ENCODE data around the gene C2CD4C.

GRCh38 chr19:435056-435706, 26.2 kb upstream of the C2CD4C start:
- no peak for TF ChIP-seq CTCF (IDR thresholded peaks at IDR 0.05; ENCODE audit: extremely low read depth in 1 of 2, insufficient read depth in 1 of 2, low read depth in 1 of 2, low read length in 2 of 2)
- no peak for TF ChIP-seq EZH2 (IDR thresholded peaks at IDR 0.05; ENCODE audit: borderline replicate concordance, low read depth, low read length, severe bottlenecking)
- no peak for TF ChIP-seq POLR2AphosphoS5 (IDR thresholded peaks at IDR 0.05; ENCODE audit: insufficient read depth, low read depth, low read length)
- no peak for TF ChIP-seq MYC (IDR thresholded peaks at IDR 0.05; ENCODE audit: low read depth, low read length)
- no peak for TF ChIP-seq POLR2A (IDR thresholded peaks at IDR 0.05; ENCODE audit: low read depth, low read length)
- TF ChIP-seq MAX (IDR thresholded peaks at IDR 0.05; ENCODE audit: insufficient read depth, insufficient read length): no peak
- TF ChIP-seq FOS (IDR thresholded peaks at IDR 0.05; ENCODE audit: borderline replicate concordance, insufficient read depth, low read length): no peak
- TF ChIP-seq JUN (IDR thresholded peaks at IDR 0.05; ENCODE audit: borderline replicate concordance, insufficient read depth, insufficient read length, low read depth): no peak

Measured in endothelial cell of umbilical vein (primary cell).